Heart left ventricle (tissue), 16 donors: ENCODE data around the gene FLYWCH2. TPM values are rescaled to one million over a fixed set of nuclear protein-coding genes. Genes with fewer than 3 reads are reported as not detected.

Source experiments
- ATAC-seq, 4 donors: fragments of 200-7000 bp; cut with Tn5 transposase; one replicate each; pipeline ENCODE4 v1.9.1; 2020 to 2022; ENCODE audit warnings: moderate library complexity in 4 of 4, mild to moderate bottlenecking in 3 of 4, moderate number of reproducible peaks in 1 of 4
- DNase-seq, 5 donors: peaks; one replicate each; pipeline ENCODE4 v3.0.0-alpha.2; 2020
- H3K27ac ChIP-seq, 12 donors: fragments of 200-600 bp; sonication (generic) in 4 of 12; one replicate each; pipeline versions ENCODE4 v1.5.0 to v1.8.0; 2016 to 2022; ENCODE audit warnings: mild to moderate bottlenecking in 2 of 12
- H3K27me3 ChIP-seq, 9 donors: fragments of 200-600 bp; sonication (generic) in 2 of 9; one replicate each; pipeline versions ENCODE4 v1.5.1 to v1.8.0; 2016 to 2022; ENCODE audit warnings: mild to moderate bottlenecking in 3 of 9
- H3K36me3 ChIP-seq, 9 donors: fragments of 200-600 bp; sonication (generic) in 2 of 9; one replicate each; pipeline versions ENCODE4 v1.5.0 to v1.8.0; 2018 to 2022; ENCODE audit warnings: mild to moderate bottlenecking in 2 of 9
- H3K4me1 ChIP-seq, 12 donors: fragments of 200-600 bp; sonication (generic) in 4 of 12; one replicate each; pipeline versions ENCODE4 v1.5.0 to v1.8.0; 2016 to 2022; ENCODE audit warnings: mild to moderate bottlenecking in 3 of 12
- H3K4me3 ChIP-seq, 12 donors: fragments of 200-600 bp; sonication (generic) in 4 of 12; one replicate each; pipeline versions ENCODE4 v1.5.0 to v1.8.0; 2017 to 2022; ENCODE audit warnings: mild to moderate bottlenecking in 9 of 12, moderate library complexity in 4 of 12
- H3K9me3 ChIP-seq, 12 donors: fragments of 200-600 bp; sonication (generic) in 4 of 12; one replicate each; pipeline versions ENCODE4 v1.5.0 to v1.8.0; 2016 to 2022; ENCODE audit warnings: mild to moderate bottlenecking in 1 of 12
- POLR2A ChIP-seq, 2 donors: fragments of 450-650 bp; IDR thresholded peaks; one replicate each; pipeline ENCODE4 v1.6.1; 2017; ENCODE audit warnings: antibody characterized with exemption in 2 of 2, mild to moderate bottlenecking in 2 of 2, moderate library complexity in 2 of 2
- WGBS, 4 donors: extraction: QIAGEN DNeasy Blood & Tissue Kit in 2 of 4; methylation state at CpG; one replicate each; pipeline versions ENCODE4 v1.1.5 to v1.1.7; 2013 to 2018; 5-methylcytosine and 5-hydroxymethylcytosine counted together
- intact Hi-C, 10 donors: fragments of 100-400 bp; cut with DNase I; formaldehyde crosslinking; loops; one replicate each; pipeline versions ENCODE4 v1.11.1 to v1.14.2; 2022
- polyA plus RNA-seq, 2 donors: library from polyadenylated mRNA; stranded (reverse); fragments of 200-250 nt; gene quantifications; one replicate each; pipeline ENCODE4 v1.2.3, GENCODE V29; 2013
- total RNA-seq, 9 donors: library from RNA; depleted of rRNA in 2 of 9; stranded (reverse); fragments of >200 nt in 2 of 9; fragmentation: NEBNext Ultra II Directional in 3 of 9; extraction: Animal tissue kit (Norgen Biotek cat#: 25700) in 3 of 9; gene quantifications; one replicate each; pipeline versions ENCODE4 v1.1.0 to v1.2.4, GENCODE V29; 2016 to 2023
- TF ChIP-seq, protein P1 (sequence below), 12 donors: fragments of 200-600 bp; sonication (generic) in 4 of 12; IDR thresholded peaks; one replicate each; pipeline versions ENCODE4 v1.5.0 to v1.8.0; 2018 to 2022; ENCODE audit warnings: antibody characterized with exemption in 12 of 12, mild to moderate bottlenecking in 5 of 12
- donor health status: ischemic (EF 13 %, LVEDD 7.1; RV severe dilation, severe dysfunction).
- donor health status: healthy with polysubstance abuse.
- donor health status: DM: no; HTN: yes; CAD: no.
- donor health status: DM: no; HTN: no; CAD: no.
- donor health status: ischemic (EF 25% LVEDD 6.9; RV normal size, moderate dysfunction).
- donor health status: ischemic (EF 25% LVEDD 5.7; RV mildly dilated, moderate dysfunction).
- donor health status: healthy.
- donor health status: DM: yes; HTN: yes; CAD: no.
- donor health status: ischemic (EF 35%, LVEDD 5.7; RV mildly dilated, moderate dysfunction).
- donor health status: nonischemic (EF 11% LVEDD 7.7; RV severe dilation, severe dysfunction).
- donor health status: DM: yes; HTN: yes; CAD: no.
- donor health status: PGD.
- donor health status: ischemic (EF 29% LVEDD 5.4; RV normal size, mild dysfunction).
- donor health status: nonischemic (EF 23%, LVEDD 6.1; RV moderate dilation, normal function).

The FLYWCH2 gene
- total and polyA plus RNA-seq, 11 donors, result 20.1 to 64.1 (median 23.7) TPM

DNA sequence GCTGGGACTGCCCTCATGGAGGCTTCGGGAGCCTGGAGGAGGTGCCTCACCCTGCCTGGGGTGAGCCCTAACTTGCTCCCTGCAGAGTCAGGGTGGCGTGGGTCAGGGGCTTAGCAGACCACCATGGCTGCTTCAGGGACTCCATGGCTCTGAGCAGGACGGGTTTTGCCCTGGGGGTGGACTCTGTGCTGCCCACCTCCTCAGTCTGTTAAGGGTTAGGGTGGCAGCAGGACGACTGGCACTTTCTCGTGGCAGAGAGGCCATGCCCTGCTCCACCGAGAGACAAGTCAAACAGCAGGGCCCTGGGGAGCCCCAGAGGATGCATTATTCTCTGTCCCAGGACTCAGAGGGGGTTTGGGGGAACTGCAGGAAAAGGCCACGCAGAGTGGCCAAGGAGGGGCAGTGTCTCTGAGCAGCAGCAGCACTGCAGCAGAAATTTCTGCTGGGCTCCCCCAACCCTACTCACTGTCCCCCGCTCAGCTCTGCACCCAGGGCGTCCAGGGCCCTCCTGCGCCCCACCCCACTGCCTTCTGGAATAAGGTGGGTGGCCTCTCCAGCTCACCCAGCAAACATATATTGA lies 23.2 kb upstream of the FLYWCH2 start:
- H3K36me3 ChIP-seq, result no peaks in the 10 kb centered on the region
- ATAC-seq (no peak), DNase-seq (no peak)
- peaks cover 13 to 60% (median 30%) of the 10 kb centered on the region in 9 donors for H3K27me3 ChIP-seq
- H3K4me1 ChIP-seq, result peaks cover 0 to 8% (median 0%) of the 10 kb centered on the region in 12 donors
- H3K9me3 ChIP-seq, result peaks cover 0 to 14% (median under 1%) of the 10 kb centered on the region in 12 donors
- no peak overlapping the region for H3K27ac ChIP-seq
- intact Hi-C loops, result loop anchor here in 3 of 10 donors (10.0 kb wide), 2 partner anchors 65 to 75 kb away; partner anchors contain the start of genes PRSS41 (in 2 of the 3) and PRSS33 (in 1 of the 3)
- WGBS, 4 donors, result 65 to 70% (median 68%) methylated on average over 7 to 10 of the region's 10 CpGs
- TF ChIP-seq, protein P1, sequence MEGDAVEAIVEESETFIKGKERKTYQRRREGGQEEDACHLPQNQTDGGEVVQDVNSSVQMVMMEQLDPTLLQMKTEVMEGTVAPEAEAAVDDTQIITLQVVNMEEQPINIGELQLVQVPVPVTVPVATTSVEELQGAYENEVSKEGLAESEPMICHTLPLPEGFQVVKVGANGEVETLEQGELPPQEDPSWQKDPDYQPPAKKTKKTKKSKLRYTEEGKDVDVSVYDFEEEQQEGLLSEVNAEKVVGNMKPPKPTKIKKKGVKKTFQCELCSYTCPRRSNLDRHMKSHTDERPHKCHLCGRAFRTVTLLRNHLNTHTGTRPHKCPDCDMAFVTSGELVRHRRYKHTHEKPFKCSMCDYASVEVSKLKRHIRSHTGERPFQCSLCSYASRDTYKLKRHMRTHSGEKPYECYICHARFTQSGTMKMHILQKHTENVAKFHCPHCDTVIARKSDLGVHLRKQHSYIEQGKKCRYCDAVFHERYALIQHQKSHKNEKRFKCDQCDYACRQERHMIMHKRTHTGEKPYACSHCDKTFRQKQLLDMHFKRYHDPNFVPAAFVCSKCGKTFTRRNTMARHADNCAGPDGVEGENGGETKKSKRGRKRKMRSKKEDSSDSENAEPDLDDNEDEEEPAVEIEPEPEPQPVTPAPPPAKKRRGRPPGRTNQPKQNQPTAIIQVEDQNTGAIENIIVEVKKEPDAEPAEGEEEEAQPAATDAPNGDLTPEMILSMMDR (IDR thresholded peaks at IDR 0.05), result no peak
- TF ChIP-seq POLR2A (IDR thresholded peaks at IDR 0.05), result no peak
- H3K4me3 ChIP-seq, result no peak overlapping the region

DNA sequence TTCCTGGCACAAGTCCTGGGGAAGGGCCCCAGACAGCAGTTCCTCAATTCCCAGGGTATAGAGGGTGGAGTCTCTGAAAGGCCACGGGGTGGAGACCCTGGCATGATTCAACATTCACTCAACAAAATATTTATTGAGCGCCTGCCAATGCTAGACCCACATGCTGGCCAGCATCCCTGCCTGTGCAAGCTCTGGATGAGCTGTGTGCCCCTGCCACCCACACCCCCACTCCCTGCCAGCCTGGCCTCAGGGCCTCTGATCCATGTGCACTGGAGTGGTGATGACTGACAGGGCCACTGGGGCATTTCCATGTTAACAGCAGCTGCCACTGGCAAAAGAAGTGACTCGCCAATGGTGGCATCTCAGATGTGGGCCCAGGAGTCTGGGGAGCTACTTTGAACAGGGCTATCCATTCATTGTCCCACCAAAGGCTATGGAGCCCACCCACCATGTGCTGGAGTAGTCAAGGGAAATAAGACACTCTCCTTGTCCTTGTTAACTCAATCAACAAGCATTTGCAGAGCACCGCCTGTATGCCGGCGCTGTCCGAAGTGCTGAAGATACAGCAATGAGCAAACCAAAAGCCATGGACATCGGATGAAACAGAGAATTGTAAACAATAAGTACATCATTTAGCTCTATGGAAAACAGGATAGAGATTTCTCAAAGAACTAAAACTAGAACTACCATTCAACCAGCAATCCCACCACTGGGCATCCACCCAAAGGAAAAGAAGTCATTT lies 22.0 kb upstream of the FLYWCH2 start:
- DNase-seq (no peak), ATAC-seq (no peak)
- H3K27me3 ChIP-seq, result peaks cover 13 to 67% (median 30%) of the 10 kb centered on the region in 9 donors
- no peak overlapping the region for H3K27ac ChIP-seq
- H3K36me3 ChIP-seq, result no peaks in the 10 kb centered on the region
- TF ChIP-seq POLR2A (IDR thresholded peaks at IDR 0.05), result no peak
- TF ChIP-seq, protein P1 (IDR thresholded peaks at IDR 0.05), result no peak
- H3K9me3 ChIP-seq, result peaks cover 0 to 12% (median 0%) of the 10 kb centered on the region in 12 donors
- peaks cover 0 to 8% (median 0%) of the 10 kb centered on the region in 12 donors for H3K4me1 ChIP-seq
- H3K4me3 ChIP-seq, result no peak overlapping the region
- 68 to 72% (median 69%) methylated on average over 6 to 8 of the region's 8 CpGs for WGBS, 4 donors
- intact Hi-C loops, result loop anchor here in 1 of 10 donors (10.0 kb wide), 1 partner anchor 76 kb away; the partner anchor contains the start of gene PRSS33

DNA sequence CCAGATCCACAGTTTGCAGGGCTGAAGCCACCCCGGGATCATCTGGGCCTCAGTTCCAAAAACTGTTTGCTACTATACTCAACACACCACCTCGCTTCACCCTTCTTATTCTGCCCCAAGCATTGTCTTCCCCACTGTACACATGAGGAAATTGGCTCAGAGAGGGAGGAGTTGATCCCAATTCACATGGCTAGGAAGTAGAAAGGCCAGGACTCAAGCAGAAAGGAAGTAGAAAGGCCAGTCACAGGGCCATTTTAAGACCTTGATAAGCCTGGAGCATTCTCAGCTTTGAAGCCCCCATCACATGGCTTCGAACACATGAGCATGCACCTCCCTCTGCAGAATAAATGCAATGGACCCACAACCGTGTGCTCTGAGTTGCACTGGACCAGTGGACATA lies 17.4 kb upstream of the FLYWCH2 start:
- intact Hi-C loops, result loop anchor here in 1 of 10 donors (10.0 kb wide), 1 partner anchor 81 kb away; the partner anchor contains the start of gene PRSS33
- Histone ChIP-seq H3K4me1 (peaks cover 0 to 16% (median 3%) of the 10 kb centered on the region in 12 donors), H3K36me3 (no peaks in the 10 kb centered on the region), H3K9me3 (peaks cover 0 to 11% (median 0%) of the 10 kb centered on the region in 12 donors), H3K4me3 (no peak overlapping the region), H3K27me3 (peaks cover 0 to 33% (median 3%) of the 10 kb centered on the region in 9 donors), H3K27ac (no peak overlapping the region)
- TF ChIP-seq POLR2A (IDR thresholded peaks at IDR 0.05), result no peak
- TF ChIP-seq, protein P1 (IDR thresholded peaks at IDR 0.05), result no peak
- DNase-seq, result no peak
- ATAC-seq, result no peak
- 62 to 75% (median 68%) methylated on average over 4 of the region's 4 CpGs for WGBS, 4 donors

DNA sequence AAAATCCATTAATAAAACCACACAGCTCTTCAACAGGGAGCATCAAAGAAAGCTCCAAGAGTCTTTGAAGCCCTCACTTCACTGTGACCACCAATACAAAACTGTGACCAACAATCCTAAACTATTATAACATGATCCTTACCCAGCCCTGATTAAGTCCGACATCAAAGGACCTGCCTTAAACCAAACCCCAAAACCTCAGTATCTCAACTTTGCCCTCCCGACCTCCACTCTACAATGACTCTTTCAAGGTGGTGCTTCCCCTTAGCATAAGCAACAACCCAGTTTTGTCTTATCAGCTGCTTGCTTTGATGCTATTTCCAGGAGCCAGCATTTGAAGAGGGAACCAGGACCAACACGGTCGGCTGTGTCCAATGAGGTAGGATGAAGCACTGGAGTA lies 16.6 kb upstream of the FLYWCH2 start:
- DNase-seq (no peak), ATAC-seq (no peak)
- no peak overlapping the region for H3K27ac ChIP-seq
- no peak overlapping the region for H3K4me3 ChIP-seq
- H3K4me1 ChIP-seq, result peaks cover 0 to 16% (median 3%) of the 10 kb centered on the region in 12 donors
- peaks cover 0 to 28% (median 0%) of the 10 kb centered on the region in 9 donors for H3K27me3 ChIP-seq
- intact Hi-C loops, result loop anchor here in 1 of 10 donors (10.0 kb wide), 1 partner anchor 82 kb away; the partner anchor contains the start of gene PRSS33
- 49 to 78% (median 70%) methylated on average over 3 to 4 of the region's 4 CpGs for WGBS, 4 donors
- no peaks in the 10 kb centered on the region for H3K36me3 ChIP-seq
- peaks cover 0 to 3% (median 0%) of the 10 kb centered on the region in 12 donors for H3K9me3 ChIP-seq
- TF ChIP-seq POLR2A (IDR thresholded peaks at IDR 0.05), result no peak
- TF ChIP-seq, protein P1 (IDR thresholded peaks at IDR 0.05), result no peak
